ENCODE measurements around the gene TOP1.
"Not testable (repeated sequence)": the region's sequence is repeated elsewhere in the genome, so short reads cannot be mapped to it uniquely, and the experiment has no call there.

TOP1 gene

DNA sequence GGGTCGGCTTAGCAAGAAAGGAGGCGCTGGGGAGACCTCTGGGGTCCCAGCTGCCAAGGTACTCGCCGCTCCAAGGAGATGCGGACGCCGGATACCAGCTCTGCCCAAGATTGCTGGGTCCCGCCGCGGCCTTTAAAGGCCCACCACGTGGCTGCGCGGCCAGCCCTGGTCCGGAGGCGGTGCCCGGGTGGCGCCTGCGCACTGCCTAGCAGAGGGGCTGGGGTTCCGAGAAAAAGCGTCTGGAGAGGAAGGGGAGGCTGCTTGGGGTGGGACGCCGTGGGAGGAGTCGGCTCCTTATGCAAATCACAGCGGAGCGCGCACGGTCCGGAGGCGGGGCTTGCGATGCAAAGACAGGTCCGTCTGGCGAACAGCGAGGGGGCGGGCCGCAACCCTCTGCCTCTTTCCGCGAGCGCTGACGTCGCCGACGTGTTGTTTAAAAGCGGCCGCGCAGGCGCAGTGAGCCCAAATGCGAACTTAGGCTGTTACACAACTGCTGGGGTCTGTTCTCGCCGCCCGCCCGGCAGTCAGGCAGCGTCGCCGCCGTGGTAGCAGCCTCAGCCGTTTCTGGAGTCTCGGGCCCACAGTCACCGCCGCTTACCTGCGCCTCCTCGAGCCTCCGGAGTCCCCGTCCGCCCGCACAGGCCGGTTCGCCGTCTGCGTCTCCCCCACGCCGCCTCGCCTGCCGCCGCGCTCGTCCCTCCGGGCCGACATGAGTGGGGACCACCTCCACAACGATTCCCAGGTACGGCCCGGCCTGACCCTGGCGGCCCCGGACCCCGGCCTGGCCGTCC is at the start of gene TOP1:
Gene TOP1, plus strand, starts transcription at position 464 of the 791 bp plus-strand sequence. Its CDS starts 246 bp downstream, at position 710.
- DNase-seq, result peak; percentile 100

GRCh38 chr20:40979247-40979646 is 49.4 kb upstream of the TOP1 start:
- DNase-seq, result no peak

- no peak for DNase-seq
Observed at GRCh38 chr20:40980106-40980827, 48.4 kb upstream of the TOP1 start.

GRCh38 chr20:40980828-40981310 is 47.8 kb upstream of the TOP1 start:
- no peak for DNase-seq

- DNase-seq, result no peak
Observed at GRCh38 chr20:40982415-40983145, 46.0 kb upstream of the TOP1 start.

- DNase-seq, result no peak
Observed at GRCh38 chr20:40983898-40984297, 44.7 kb upstream of the TOP1 start.

- DNase-seq, result no peak
Observed at GRCh38 chr20:40984496-40984895, 44.1 kb upstream of the TOP1 start.

- DNase-seq, result no peak
Observed at GRCh38 chr20:40986774-40987173, 41.8 kb upstream of the TOP1 start.

DNA sequence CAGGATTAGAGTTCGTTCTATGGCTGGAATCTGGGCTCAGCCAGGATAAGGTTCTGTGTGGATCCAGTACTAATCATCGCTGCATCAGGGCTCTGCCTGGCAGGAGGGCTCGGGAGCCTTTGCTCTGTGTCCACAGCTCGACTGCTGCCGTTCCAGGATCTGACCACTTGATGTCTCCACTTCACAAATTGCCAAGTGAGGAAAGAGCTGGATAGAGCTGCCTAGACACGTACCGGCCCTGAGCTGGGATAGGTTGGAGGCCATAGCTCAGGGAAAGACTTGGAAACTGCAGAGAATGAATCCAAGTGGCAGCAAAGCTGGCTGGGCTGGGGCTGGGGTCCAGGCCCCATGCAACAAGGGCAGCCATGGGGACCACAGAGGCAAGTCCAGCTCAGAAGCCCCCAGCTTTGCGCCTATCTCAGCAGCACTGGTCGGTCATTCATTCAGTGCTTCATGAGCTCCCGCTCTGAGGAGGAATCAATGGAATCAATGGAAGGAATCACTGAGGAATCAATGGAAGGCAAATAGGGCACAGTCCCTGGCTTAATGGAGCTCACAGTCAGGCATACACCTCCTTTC is 38.0 kb upstream of the TOP1 start:
- peak; percentile 70 to 75 for DNase-seq

DNA sequence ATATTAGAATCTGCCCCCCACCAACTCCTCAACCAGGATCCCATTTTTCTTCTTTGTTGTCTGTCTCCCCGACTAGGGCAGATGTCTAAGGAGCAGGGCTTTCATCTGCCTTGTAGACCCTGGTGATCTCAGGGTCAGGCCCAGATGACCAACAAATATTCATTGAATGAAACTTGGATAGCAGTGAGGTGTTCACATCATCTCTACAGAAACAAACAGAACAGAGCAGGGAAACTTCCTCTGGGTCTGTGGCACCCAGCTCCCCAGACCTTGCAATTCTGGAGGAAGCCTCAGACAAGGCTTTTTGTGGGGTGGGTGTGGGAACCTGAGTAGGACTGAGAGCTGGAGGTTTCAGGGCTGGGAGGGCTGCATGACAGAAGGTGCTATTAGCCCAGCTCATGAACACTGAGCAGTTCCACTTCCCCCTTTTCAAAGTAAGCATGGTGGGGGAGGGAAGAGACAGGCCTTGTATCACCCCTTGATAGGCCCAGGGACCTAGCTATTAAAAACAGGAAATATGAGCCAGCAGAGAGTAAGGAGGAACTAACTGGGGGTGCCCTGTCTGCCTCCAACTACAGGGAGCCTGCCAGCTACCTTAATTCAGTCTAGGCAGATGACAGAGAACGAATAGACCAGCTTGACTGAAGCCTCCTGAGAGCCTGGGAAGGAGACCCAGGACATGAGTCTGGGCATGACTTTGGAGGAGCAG is 37.3 kb upstream of the TOP1 start:
- DNase-seq, result no peak

- no peak for DNase-seq
Observed at GRCh38 chr20:40992349-40993113, 36.1 kb upstream of the TOP1 start.

DNA sequence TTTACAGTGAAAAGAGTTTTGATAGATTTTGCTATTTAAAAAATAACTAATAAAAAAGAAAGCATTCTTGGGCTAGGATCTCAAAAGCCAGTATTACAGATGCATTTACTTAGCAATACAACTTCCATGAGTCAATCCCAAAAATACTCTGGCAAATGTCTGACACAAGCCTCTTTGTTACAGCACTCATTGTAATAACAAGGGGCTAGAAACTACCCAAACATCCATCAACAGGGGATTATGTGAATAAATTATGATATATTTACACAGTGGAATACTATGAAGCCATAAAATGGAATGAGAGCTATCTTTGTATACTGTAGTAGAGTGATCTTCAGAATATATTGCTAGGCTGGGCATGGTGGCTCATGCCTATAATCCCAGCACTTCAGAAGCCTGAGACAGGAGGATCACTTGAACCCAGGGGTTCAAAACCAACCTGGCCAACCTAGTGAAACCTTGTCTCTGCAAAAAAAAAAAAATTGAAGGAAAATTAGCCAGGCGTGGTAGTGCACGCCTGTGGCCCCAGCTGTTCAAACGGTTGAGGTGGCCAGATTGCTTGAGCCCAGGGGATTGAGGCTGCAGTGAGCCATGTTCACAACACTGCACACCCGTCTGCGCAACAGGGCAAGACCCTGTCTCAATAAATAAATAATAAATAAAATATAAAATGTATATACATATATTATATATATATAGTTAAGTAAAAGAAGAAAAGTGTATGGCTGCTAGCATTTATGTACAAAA is 34.7 kb upstream of the TOP1 start:
- DNase-seq, result no peak

GRCh38 chr20:40996326-40996725 is 32.3 kb upstream of the TOP1 start:
- no peak for DNase-seq

DNA sequence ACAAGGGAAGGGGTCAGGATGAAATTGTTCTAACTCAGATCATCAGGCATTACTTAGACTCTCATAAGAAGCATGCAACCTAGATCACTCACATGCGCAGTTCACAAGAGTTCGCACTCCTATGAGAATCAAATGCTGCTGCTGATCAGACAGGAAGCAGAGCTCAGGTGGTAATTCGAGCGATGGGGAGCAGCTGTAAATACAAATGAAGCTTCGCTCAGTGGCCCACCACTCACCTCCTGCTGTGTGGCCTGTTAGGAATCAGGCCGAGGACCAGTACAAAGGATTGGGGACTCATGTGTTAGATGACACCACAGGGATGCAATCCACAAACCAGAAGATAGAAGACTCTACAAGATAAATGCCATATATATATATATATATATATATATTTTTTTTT is 31.5 kb upstream of the TOP1 start:
- no peak for DNase-seq

GRCh38 chr20:40999841-41000240 is 28.8 kb upstream of the TOP1 start:
- no peak for DNase-seq

- DNase-seq, result no peak
Observed at GRCh38 chr20:41000628-41001027, 28.0 kb upstream of the TOP1 start.

GRCh38 chr20:41001497-41001896 is 27.1 kb upstream of the TOP1 start:
- DNase-seq, result no peak

GRCh38 chr20:41002842-41003142 is 25.8 kb upstream of the TOP1 start:
- no peak for DNase-seq

DNA sequence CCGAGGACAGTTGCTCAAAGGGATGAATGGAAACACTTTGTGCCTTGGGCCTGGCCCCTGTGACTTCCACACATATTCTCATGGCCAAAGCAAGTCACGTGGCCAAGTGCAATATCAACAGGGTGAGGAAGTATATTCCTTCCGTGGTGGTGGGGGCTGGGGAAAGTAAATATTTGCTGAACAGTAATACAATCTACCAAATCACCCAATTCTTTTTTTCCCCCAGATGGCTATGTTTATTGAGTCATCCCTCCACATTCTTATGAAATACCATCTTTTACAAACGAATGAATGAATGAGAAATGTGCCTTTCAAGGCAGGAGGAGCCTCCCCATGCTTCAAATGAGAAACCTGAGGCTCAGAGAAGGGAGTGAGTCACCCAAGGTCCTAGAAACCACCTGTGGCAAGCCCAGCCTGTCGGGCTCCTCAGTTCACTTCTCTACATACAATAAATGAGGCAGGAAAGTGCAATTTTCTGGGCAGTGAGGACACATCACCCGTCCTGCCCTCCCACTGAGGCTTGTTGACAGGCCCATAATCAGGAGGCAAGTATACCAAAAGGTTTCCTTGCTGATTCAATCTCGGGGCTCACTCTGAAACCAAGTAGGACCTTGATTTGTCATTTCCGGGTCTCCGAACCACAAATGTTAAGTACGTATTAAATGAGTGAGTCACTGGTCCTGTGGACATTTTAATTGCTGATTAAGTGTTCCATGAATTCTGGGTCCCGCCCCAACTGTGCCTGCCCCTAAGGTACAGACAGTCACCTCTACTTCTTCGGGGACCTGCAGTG is 25.3 kb upstream of the TOP1 start:
- peak; percentile 65 to 72 for DNase-seq

GRCh38 chr20:41003936-41004294 is 24.7 kb upstream of the TOP1 start:
- not testable (repeated sequence) for DNase-seq
